Ascending aorta (tissue), 2 donors: ENCODE results near the gene ERMAP. TPM values are rescaled to one million over a fixed set of nuclear protein-coding genes. Genes with fewer than 3 reads are reported as not detected.

ENCODE experiments used
- DNase-seq, 2 donors: peaks; one replicate each; pipeline ENCODE4 v3.0.0-alpha.2; 2019; ENCODE audit warnings: low spot score in 2 of 2
- H3K27ac ChIP-seq, 2 donors: fragments of 200-600 bp; sonication (generic); one replicate each; pipeline ENCODE4 v1.5.1; 2016 to 2017; ENCODE audit warnings: mild to moderate bottlenecking in 1 of 2
- H3K27me3 ChIP-seq: fragments of 200-600 bp; sonication (generic); one replicate; pipeline ENCODE4 v1.5.1; 2017
- H3K36me3 ChIP-seq, 2 donors: fragments of 200-600 bp; sonication (generic); one replicate each; pipeline ENCODE4 v1.5.1; 2016
- H3K4me1 ChIP-seq, 2 donors: fragments of 200-600 bp; sonication (generic); one replicate each; pipeline ENCODE4 v1.5.1; 2016 to 2017; ENCODE audit warnings: mild to moderate bottlenecking in 1 of 2
- H3K4me3 ChIP-seq, 2 donors: fragments of 200-600 bp; sonication (generic); one replicate each; pipeline ENCODE4 v1.5.1; 2016 to 2017; ENCODE audit warnings: mild to moderate bottlenecking in 1 of 2
- H3K9me3 ChIP-seq, 2 donors: fragments of 200-600 bp; sonication (generic); one replicate each; pipeline ENCODE4 v1.5.1; 2016
- CTCF ChIP-seq, 3 experiments: fragments of 200-600 bp in 2 of 3; fragments of 450-650 bp in 1 of 3; sonication (generic) in 2 of 3; IDR thresholded peaks; one replicate each; pipeline ENCODE4 v1.5.1; 2016 to 2019; ENCODE audit warnings: antibody characterized with exemption in 3 of 3, mild to moderate bottlenecking in 1 of 3, moderate library complexity in 1 of 3
- intact Hi-C: fragments of 100-400 bp; cut with DNase I; formaldehyde crosslinking; loops from one replicate; pipeline ENCODE4 v1.15.1; 2023
- total RNA-seq: library from RNA; depleted of rRNA; stranded (reverse); fragments of >200 nt; gene quantifications from one replicate; pipeline ENCODE4 v1.1.0, GENCODE V29; 2016

ERMAP gene
- total RNA-seq, 1 donor from 2014 or later = 0.11 TPM

GRCh38 chr1:42774928-42775526 lies 41.9 kb upstream of the ERMAP start:
- no peak overlapping the region for H3K4me3 ChIP-seq
- H3K36me3 ChIP-seq = peaks cover 37 to 53% of the 10 kb centered on the region in 2 donors
- DNase-seq = no peak
- H3K9me3 ChIP-seq = no peaks in the 10 kb centered on the region
- intact Hi-C loops = no loop called here
- H3K27me3 ChIP-seq = no peaks in the 10 kb centered on the region
- H3K4me1 ChIP-seq = no peaks in the 10 kb centered on the region
- no peak overlapping the region for H3K27ac ChIP-seq
- TF ChIP-seq CTCF (IDR thresholded peaks at IDR 0.05) = no peak

- Histone ChIP-seq H3K9me3 (no peaks in the 10 kb centered on the region), H3K4me3 (no peak overlapping the region), H3K27me3 (no peaks in the 10 kb centered on the region), H3K36me3 (peaks cover 37 to 62% of the 10 kb centered on the region in 2 donors), H3K27ac (no peak overlapping the region), H3K4me1 (no peaks in the 10 kb centered on the region)
- no peak for DNase-seq
- TF ChIP-seq CTCF (IDR thresholded peaks at IDR 0.05) = no peak
- intact Hi-C loops = no loop called here
Observed at GRCh38 chr1:42776502-42776901, 40.4 kb upstream of the ERMAP start.

GRCh38 chr1:42777852-42778251 lies 39.1 kb upstream of the ERMAP start:
- Histone ChIP-seq H3K4me1 (no peaks in the 10 kb centered on the region), H3K27me3 (no peaks in the 10 kb centered on the region), H3K27ac (no peak overlapping the region), H3K4me3 (no peak overlapping the region), H3K9me3 (no peaks in the 10 kb centered on the region), H3K36me3 (peaks cover 37 to 62% of the 10 kb centered on the region in 2 donors)
- intact Hi-C loops = no loop called here
- peak; percentile 23 to 42 (median 35) for TF ChIP-seq CTCF (IDR thresholded peaks at IDR 0.05)
- no peak for DNase-seq

GRCh38 chr1:42779725-42780124 lies 37.2 kb upstream of the ERMAP start:
- H3K36me3 ChIP-seq = peaks cover 28 to 49% of the 10 kb centered on the region in 2 donors
- no peak for DNase-seq
- H3K27ac ChIP-seq = no peak overlapping the region
- intact Hi-C loops = no loop called here
- H3K27me3 ChIP-seq = no peaks in the 10 kb centered on the region
- H3K4me1 ChIP-seq = peaks cover 0 to under 1% of the 10 kb centered on the region in 2 donors
- no peaks in the 10 kb centered on the region for H3K9me3 ChIP-seq
- TF ChIP-seq CTCF (IDR thresholded peaks at IDR 0.05) = no peak
- no peak overlapping the region for H3K4me3 ChIP-seq

GRCh38 chr1:42780176-42780575 lies 36.7 kb upstream of the ERMAP start:
- no peak for DNase-seq
- Histone ChIP-seq H3K9me3 (no peaks in the 10 kb centered on the region), H3K36me3 (peaks cover 24 to 45% of the 10 kb centered on the region in 2 donors), H3K27ac (no peak overlapping the region), H3K4me1 (peaks cover 0 to 3% of the 10 kb centered on the region in 2 donors), H3K4me3 (no peak overlapping the region), H3K27me3 (no peaks in the 10 kb centered on the region)
- intact Hi-C loops = no loop called here
- TF ChIP-seq CTCF (IDR thresholded peaks at IDR 0.05) = no peak

GRCh38 chr1:42783092-42783491 lies 33.8 kb upstream of the ERMAP start:
- Histone ChIP-seq H3K27ac (no peak overlapping the region), H3K36me3 (peaks cover 0 to 15% of the 10 kb centered on the region in 2 donors), H3K27me3 (no peaks in the 10 kb centered on the region), H3K9me3 (no peaks in the 10 kb centered on the region), H3K4me1 (peaks cover 0 to 3% of the 10 kb centered on the region in 2 donors), H3K4me3 (no peak overlapping the region)
- intact Hi-C loops = no loop called here
- DNase-seq = no peak
- TF ChIP-seq CTCF (IDR thresholded peaks at IDR 0.05) = no peak
